Mammary epithelial cell (primary cell): ENCODE measurements around the gene TVP23B.
"Not testable (repeated sequence)": the region's sequence is repeated elsewhere in the genome, so short reads cannot be mapped to it uniquely, and the experiment has no call there.

Source experiments
- CTCF ChIP-seq, 2 donors: IDR thresholded peaks in 1 of 2; conservative IDR thresholded peaks in 1 of 2; 2 replicates each; pipeline ENCODE4 v1.5.1; 2011 to 2012; ENCODE audit warnings: inconsistent platforms in 2 of 2, low read length in 2 of 2, mild to moderate bottlenecking in 2 of 2, control low read depth in 1 of 2, low read depth in 1 of 2; ENCODE audit not compliant: insufficient read depth in 1 of 2; ENCODE audit errors: extremely low read depth in 1 of 2
- EZH2 ChIP-seq: IDR thresholded peaks from 2 replicates; pipeline ENCODE4 v1.6.1; 2012; ENCODE audit warnings: low read length, inconsistent platforms, borderline replicate concordance

DNA sequence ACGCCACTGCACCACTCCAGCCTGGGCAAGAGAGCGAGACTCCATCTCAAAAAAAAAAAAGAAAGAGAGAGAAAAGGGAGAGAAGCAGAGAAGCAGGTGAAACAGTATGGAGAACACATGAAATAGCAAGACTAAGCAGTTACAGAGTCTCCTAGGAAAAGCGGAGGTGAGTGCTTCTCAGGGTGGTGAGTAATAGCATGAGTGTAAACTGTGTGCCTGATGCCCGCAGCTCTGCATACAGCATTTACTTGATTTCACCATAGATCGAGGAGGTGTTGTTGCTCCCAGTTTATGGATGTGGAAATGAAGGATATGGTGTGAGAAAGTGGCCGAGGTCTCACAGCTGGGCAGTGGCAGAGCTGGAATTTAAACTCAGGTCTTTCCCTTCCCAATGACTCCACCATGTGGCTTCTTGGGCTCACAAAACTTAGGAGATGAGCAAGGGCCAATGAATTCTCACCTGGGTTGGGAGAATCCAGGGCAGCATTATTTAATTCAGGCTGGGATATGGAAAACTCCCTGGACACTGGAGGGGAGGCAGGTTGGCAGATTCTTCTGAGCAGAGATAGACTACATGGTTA, 27.1 kb upstream of the TVP23B start:
- TF ChIP-seq CTCF (conservative IDR thresholded peaks at IDR 0.05 in 1 of 2, IDR thresholded peaks at IDR 0.05 in 1 of 2; ENCODE audit: extremely low read depth in 1 of 2, insufficient read depth in 1 of 2, low read depth in 1 of 2, low read length in 2 of 2); EZH2: not testable (repeated sequence)
